ENCODE data around the gene IQSEC3. TPM values are rescaled to one million over a fixed set of nuclear protein-coding genes. Genes with fewer than 3 reads are reported as not detected.
"Not testable (repeated sequence)": the region's sequence is repeated elsewhere in the genome, so short reads cannot be mapped to it uniquely, and the experiment has no call there.

IQSEC3 gene
- total and polyA plus RNA-seq, 4 donors = 0.29 to 7.5 (median 1.5) TPM

- 94% methylated on average over 5 of the region's 5 CpGs for WGBS, 2 donors
- Histone ChIP-seq H3K27me3 (ENCODE audit: control insufficient read depth in 3 of 3, insufficient read depth in 3 of 3, low read length in 2 of 3) (no peaks in the 10 kb centered on the region), H3K36me3 (ENCODE audit: control insufficient read depth in 4 of 4, insufficient read depth in 4 of 4, low read length in 4 of 4) (no peaks in the 10 kb centered on the region), H3K4me1 (ENCODE audit: control insufficient read depth in 5 of 5, insufficient read depth in 5 of 5, low read length in 5 of 5) (no peaks in the 10 kb centered on the region), H3K9ac (ENCODE audit: insufficient read depth in 1 of 2, low read length in 2 of 2) (no peak overlapping the region), H3K9me3 (ENCODE audit: control insufficient read depth in 4 of 4, insufficient read depth in 3 of 4, low read length in 3 of 4) (peaks cover 0 to 2% (median 0%) of the 10 kb centered on the region in 4 donors), H3K27ac (ENCODE audit: low read depth in 1 of 2, low read length in 1 of 2) (no peak overlapping the region), H3K4me3 (no peak overlapping the region)
- DNase-seq = no peak
- no peak for TF ChIP-seq CTCF (IDR thresholded peaks at IDR 0.05; ENCODE audit: control extremely low read depth, extremely low read depth)
- ATAC-seq (ENCODE audit: insufficient read depth, low FRiP score) = no peak
Observed at GRCh38 chr12:130519-130918, 64.0 kb downstream of the IQSEC3 start.

DNA sequence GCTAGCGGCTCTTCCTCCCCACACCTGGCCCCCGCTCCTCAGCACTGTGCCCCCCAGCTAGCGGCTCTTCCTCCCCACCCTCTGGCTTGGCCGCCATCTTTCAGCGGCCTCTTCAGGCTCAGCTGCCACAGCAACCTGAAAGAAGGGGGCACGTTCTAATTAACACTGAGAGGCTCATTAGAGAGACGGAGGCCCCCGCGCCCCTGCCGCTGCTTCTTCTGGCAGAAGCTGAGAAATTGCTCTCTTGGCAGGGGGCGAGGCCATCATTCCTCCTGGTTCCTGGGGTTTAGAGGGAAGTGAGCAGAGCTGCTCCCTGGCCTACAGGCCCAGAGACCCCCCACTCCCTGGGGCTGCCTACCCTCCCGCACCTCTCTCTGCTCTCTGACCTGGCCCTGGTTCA lies 64.4 kb downstream of the IQSEC3 start:
- ATAC-seq (ENCODE audit: insufficient read depth, low FRiP score) = no peak
- Histone ChIP-seq H3K9me3 (ENCODE audit: control insufficient read depth in 4 of 4, insufficient read depth in 3 of 4, low read length in 3 of 4) (peaks cover 0 to 2% (median 0%) of the 10 kb centered on the region in 4 donors), H3K4me3 (no peak overlapping the region), H3K27me3 (ENCODE audit: control insufficient read depth in 3 of 3, insufficient read depth in 3 of 3, low read length in 2 of 3) (no peaks in the 10 kb centered on the region), H3K36me3 (ENCODE audit: control insufficient read depth in 4 of 4, insufficient read depth in 4 of 4, low read length in 4 of 4) (no peaks in the 10 kb centered on the region), H3K9ac (ENCODE audit: insufficient read depth in 1 of 2, low read length in 2 of 2) (no peak overlapping the region), H3K4me1 (ENCODE audit: control insufficient read depth in 5 of 5, insufficient read depth in 5 of 5, low read length in 5 of 5) (no peaks in the 10 kb centered on the region), H3K27ac (ENCODE audit: low read depth in 1 of 2, low read length in 1 of 2) (no peak overlapping the region)
- no peak for DNase-seq
- 93 to 94% methylated on average over 12 of the region's 12 CpGs for whole genome bisulfite sequencing, 2 donors
- no peak for TF ChIP-seq CTCF (IDR thresholded peaks at IDR 0.05; ENCODE audit: control extremely low read depth, extremely low read depth)

DNA sequence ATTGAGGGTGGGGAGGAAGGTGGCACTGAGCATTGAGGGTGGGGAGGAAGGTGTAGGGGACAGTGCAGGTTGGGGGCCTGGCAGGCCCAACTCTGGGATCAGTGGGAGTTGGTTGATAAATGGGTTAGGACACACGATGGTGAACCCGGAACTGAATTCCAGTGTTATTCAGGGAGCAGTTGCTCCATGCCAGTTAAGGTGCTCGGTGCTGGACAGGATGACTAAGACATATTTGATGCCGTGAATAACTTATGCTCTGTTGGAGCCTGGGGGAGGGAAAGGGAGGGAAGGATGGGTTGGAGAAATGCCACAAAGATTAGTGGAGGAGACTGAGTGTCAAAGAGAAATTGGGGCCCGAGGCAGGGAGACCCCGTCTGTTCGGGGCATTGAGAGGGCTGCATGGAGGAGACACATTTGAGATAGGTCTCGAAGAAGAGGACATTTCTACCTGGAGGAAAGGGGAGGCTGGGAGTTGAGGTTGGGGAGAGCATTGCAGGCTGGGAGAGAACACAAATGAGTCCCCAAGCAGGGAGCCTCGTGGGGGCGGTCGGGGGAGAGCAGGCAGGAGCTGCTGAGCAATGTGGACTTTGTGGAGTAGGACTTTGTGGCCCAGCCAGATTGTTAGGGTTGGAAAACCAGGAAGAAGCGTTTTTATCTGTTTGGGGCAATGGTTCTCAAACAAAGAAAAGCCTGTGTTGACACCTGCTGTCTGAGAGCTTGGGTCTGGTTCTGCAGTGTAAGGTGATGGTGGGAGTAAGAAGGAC lies 65.3 kb downstream of the IQSEC3 start:
- WGBS, 2 donors = 85 to 87% methylated on average over 12 of the region's 12 CpGs

GRCh38 chr12:133616-134232 lies 67.2 kb downstream of the IQSEC3 start:
- not testable (repeated sequence) for H3K9ac ChIP-seq (ENCODE audit: insufficient read depth in 1 of 2, low read length in 2 of 2); DNase-seq; H3K27ac ChIP-seq (ENCODE audit: low read depth in 1 of 2, low read length in 1 of 2)

More for the DNA sequence above, 65.3 kb downstream of the IQSEC3 start:
- Histone ChIP-seq H3K36me3 (ENCODE audit: control insufficient read depth in 4 of 4, insufficient read depth in 4 of 4, low read length in 4 of 4) (no peaks in the 10 kb centered on the region), H3K27ac (ENCODE audit: low read depth in 1 of 2, low read length in 1 of 2) (no peak overlapping the region), H3K27me3 (ENCODE audit: control insufficient read depth in 3 of 3, insufficient read depth in 3 of 3, low read length in 2 of 3) (no peaks in the 10 kb centered on the region), H3K9ac (ENCODE audit: insufficient read depth in 1 of 2, low read length in 2 of 2) (no peak overlapping the region), H3K4me3 (no peak overlapping the region), H3K9me3 (ENCODE audit: control insufficient read depth in 4 of 4, insufficient read depth in 3 of 4, low read length in 3 of 4) (peaks cover 0 to 2% (median 0%) of the 10 kb centered on the region in 4 donors), H3K4me1 (ENCODE audit: control insufficient read depth in 5 of 5, insufficient read depth in 5 of 5, low read length in 5 of 5) (no peaks in the 10 kb centered on the region)
- ATAC-seq (ENCODE audit: insufficient read depth, low FRiP score) (no peak), DNase-seq (no peak)
- no peak for TF ChIP-seq CTCF (IDR thresholded peaks at IDR 0.05; ENCODE audit: control extremely low read depth, extremely low read depth)

More at GRCh38 chr12:133616-134232, 67.2 kb downstream of the IQSEC3 start:
- not testable (repeated sequence) for H3K36me3 ChIP-seq (ENCODE audit: control insufficient read depth in 4 of 4, insufficient read depth in 4 of 4, low read length in 4 of 4); H3K4me1 ChIP-seq (ENCODE audit: control insufficient read depth in 5 of 5, insufficient read depth in 5 of 5, low read length in 5 of 5); H3K27me3 ChIP-seq (ENCODE audit: control insufficient read depth in 3 of 3, insufficient read depth in 3 of 3, low read length in 2 of 3); H3K9me3 ChIP-seq (ENCODE audit: control insufficient read depth in 4 of 4, insufficient read depth in 3 of 4, low read length in 3 of 4); ATAC-seq (ENCODE audit: insufficient read depth, low FRiP score); H3K4me3 ChIP-seq
- 80 to 85% methylated on average over 7 of the region's 7 CpGs for WGBS, 2 donors
